PC-3 (cell line): ENCODE data around the gene DGAT2. TPM values are rescaled to one million over a fixed set of nuclear protein-coding genes. Genes with fewer than 3 reads are reported as not detected.
A peak's percentile ranks its signal among the peaks of the same experiment; 100 is the strongest.

Experiments
- ATAC-seq: fragments of 200-7000 bp; cut with Tn5 transposase; 2 replicates; pipeline ENCODE4 v1.9.1; 2020; ENCODE audit warnings: mild to moderate bottlenecking, moderate library complexity
- BruUV-seq: library from RNA; stranded (reverse); fragments of 400-500 nt; replicated peaks from 2 replicates; lab custom pipeline; 2021; lab: Mats Ljungman, UMichigan
- CTCF ChIA-PET: fragments of 300-600 bp; sonication (Branson Sonifier 250); formaldehyde crosslinking; loops from one replicate; lab custom pipeline; 2022; ENCODE audit warnings: antibody characterized with exemption; lab: Charles Lee
- POLR2A ChIA-PET: fragments of 300-600 bp; sonication (Branson Sonifier 250); formaldehyde crosslinking; loops from one replicate; lab custom pipeline; 2022; ENCODE audit warnings: antibody characterized with exemption; ENCODE audit not compliant: unreplicated experiment; lab: Charles Lee
- DNase-seq: peaks from one replicate; pipeline ENCODE4 v3.0.0-alpha.2; 2015
- H2AFZ ChIP-seq: fragments of 300-600 bp; sonication (generic); 2 replicates; pipeline ENCODE4 v1.6.0; 2016; ENCODE audit warnings: antibody characterized with exemption, low read length
- H3F3A ChIP-seq: fragments of 300-600 bp; sonication (generic); one replicate; pipeline ENCODE4 v1.6.0; 2017; ENCODE audit warnings: antibody characterized with exemption, low read length, control low read depth, mild to moderate bottlenecking; ENCODE audit not compliant: unreplicated experiment
- H3K27ac ChIP-seq: fragments of 300-600 bp; sonication (generic); 2 replicates; pipeline ENCODE4 v1.5.1; 2016; ENCODE audit warnings: mild to moderate bottlenecking, low read length
- H3K27me3 ChIP-seq: fragments of 300-600 bp; sonication (generic); 2 replicates; pipeline ENCODE4 v1.6.1; 2016; ENCODE audit warnings: low read length, mixed read lengths
- H3K36me3 ChIP-seq: fragments of 300-600 bp; sonication (generic); 2 replicates; pipeline ENCODE4 v1.6.1; 2016; ENCODE audit warnings: low read depth, mixed run types, low read length, mixed read lengths
- H3K4me1 ChIP-seq: fragments of 300-600 bp; sonication (generic); 2 replicates; pipeline ENCODE4 v1.5.1; 2016; ENCODE audit warnings: low read length; ENCODE audit not compliant: insufficient read depth
- H3K4me2 ChIP-seq: fragments of 300-600 bp; sonication (generic); 2 replicates; pipeline ENCODE4 v1.6.0; 2016; ENCODE audit warnings: low read length
- H3K4me3 ChIP-seq: fragments of 300-600 bp; sonication (generic); 2 replicates; pipeline ENCODE4 v1.5.1; 2016; ENCODE audit warnings: mild to moderate bottlenecking, low read length, mixed read lengths
- H3K79me2 ChIP-seq: fragments of 300-600 bp; sonication (generic); 2 replicates; pipeline ENCODE4 v1.6.1; 2017; ENCODE audit warnings: low read length, mixed read lengths
- H3K9ac ChIP-seq: fragments of 300-600 bp; sonication (generic); 2 replicates; pipeline ENCODE4 v1.6.0; 2016; ENCODE audit warnings: mild to moderate bottlenecking, low read length
- H3K9me2 ChIP-seq: fragments of 300-600 bp; sonication (generic); replicated peaks from 2 replicates; pipeline ENCODE4 v1.6.1; 2016; ENCODE audit warnings: mixed run types, low read length, mixed read lengths
- H3K9me3 ChIP-seq: fragments of 300-600 bp; sonication (generic); 2 replicates; pipeline ENCODE4 v1.6.1; 2016; ENCODE audit warnings: low read length, mixed read lengths
- H4K20me1 ChIP-seq: fragments of 300-600 bp; sonication (generic); 2 replicates; pipeline ENCODE4 v1.6.1; 2016; ENCODE audit warnings: low read length, mixed read lengths
- EZH2 ChIP-seq: fragments of 300-600 bp; sonication (generic); IDR thresholded peaks from one replicate; pipeline ENCODE4 v1.6.1; 2017; ENCODE audit warnings: antibody characterized with exemption, mild to moderate bottlenecking, low read length; ENCODE audit not compliant: unreplicated experiment
- EZH2phosphoT487 ChIP-seq: fragments of 300-600 bp; sonication (generic); IDR thresholded peaks from 2 replicates; pipeline ENCODE4 v1.6.1; 2018; ENCODE audit warnings: mild to moderate bottlenecking, antibody characterized with exemption, low read length, borderline replicate concordance
- intact Hi-C: fragments of 100-400 bp; cut with micrococcal nuclease; formaldehyde crosslinking; loops from 2 replicates; pipeline ENCODE4 v1.9.0; 2023
- total RNA-seq: library from RNA; depleted of rRNA; stranded (reverse); fragments of >200 nt; gene quantifications from 2 replicates; pipeline ENCODE4 v1.2.3, GENCODE V29; 2014
- TF ChIP-seq, protein P1 (sequence below): fragments of 300-600 bp; sonication (generic); conservative IDR thresholded peaks from 2 replicates; pipeline ENCODE4 v1.5.1; 2017; ENCODE audit warnings: antibody characterized with exemption, low read depth, mild to moderate bottlenecking, low read length

The DGAT2 gene
- total RNA-seq, 1 experiment from 2014 or later, result 14.3 TPM

GRCh38 chr11:75733071-75733430 is 35.5 kb upstream of the DGAT2 start:
- no peak for ATAC-seq
- Histone ChIP-seq H3F3A (no peaks in the 10 kb centered on the region), H3K9me2 (no peaks in the 10 kb centered on the region), H3K27ac (no peak overlapping the region), H3K36me3 (no peaks in the 10 kb centered on the region), H3K27me3 (0 out of 2 replicates have a peak, but pooled peaks cover 3% of the 10 kb centered on the region), H4K20me1 (no peaks in the 10 kb centered on the region), H3K9ac (no peak overlapping the region), H3K79me2 (no peaks in the 10 kb centered on the region), H3K4me2 (no peak overlapping the region), H3K4me1 (peaks cover 7% of the 10 kb centered on the region; the same call in 1 of the 2 replicates), H3K9me3 (no peaks in the 10 kb centered on the region), H2AFZ (no peak overlapping the region), H3K4me3 (no peak overlapping the region)
- ChIA-PET POLR2A (no interaction called here), CTCF (no interaction called here)
- BruUV-seq, result no TSS peak
- intact Hi-C loops, result no loop called here
- no peak for DNase-seq
- TF ChIP-seq, protein P1, sequence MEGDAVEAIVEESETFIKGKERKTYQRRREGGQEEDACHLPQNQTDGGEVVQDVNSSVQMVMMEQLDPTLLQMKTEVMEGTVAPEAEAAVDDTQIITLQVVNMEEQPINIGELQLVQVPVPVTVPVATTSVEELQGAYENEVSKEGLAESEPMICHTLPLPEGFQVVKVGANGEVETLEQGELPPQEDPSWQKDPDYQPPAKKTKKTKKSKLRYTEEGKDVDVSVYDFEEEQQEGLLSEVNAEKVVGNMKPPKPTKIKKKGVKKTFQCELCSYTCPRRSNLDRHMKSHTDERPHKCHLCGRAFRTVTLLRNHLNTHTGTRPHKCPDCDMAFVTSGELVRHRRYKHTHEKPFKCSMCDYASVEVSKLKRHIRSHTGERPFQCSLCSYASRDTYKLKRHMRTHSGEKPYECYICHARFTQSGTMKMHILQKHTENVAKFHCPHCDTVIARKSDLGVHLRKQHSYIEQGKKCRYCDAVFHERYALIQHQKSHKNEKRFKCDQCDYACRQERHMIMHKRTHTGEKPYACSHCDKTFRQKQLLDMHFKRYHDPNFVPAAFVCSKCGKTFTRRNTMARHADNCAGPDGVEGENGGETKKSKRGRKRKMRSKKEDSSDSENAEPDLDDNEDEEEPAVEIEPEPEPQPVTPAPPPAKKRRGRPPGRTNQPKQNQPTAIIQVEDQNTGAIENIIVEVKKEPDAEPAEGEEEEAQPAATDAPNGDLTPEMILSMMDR, result no peak
- TF ChIP-seq EZH2phosphoT487 (no peak), EZH2 (no peak)

GRCh38 chr11:75733431-75734107 is 35.0 kb upstream of the DGAT2 start:
- ATAC-seq, result peak; percentile 37; the same call in 1 of the 2 replicates
- Histone ChIP-seq H4K20me1 (no peaks in the 10 kb centered on the region), H3K79me2 (no peaks in the 10 kb centered on the region), H3K9me3 (no peaks in the 10 kb centered on the region), H3K36me3 (no peaks in the 10 kb centered on the region), H3K9ac (no peak overlapping the region), H3K27me3 (0 out of 2 replicates have a peak, but pooled peaks cover 3% of the 10 kb centered on the region), H2AFZ (no peak overlapping the region), H3K27ac (no peak overlapping the region), H3K4me2 (no peak overlapping the region), H3K4me1 (peaks cover 7% of the 10 kb centered on the region; the same call in 1 of the 2 replicates), H3F3A (no peaks in the 10 kb centered on the region), H3K9me2 (no peaks in the 10 kb centered on the region), H3K4me3 (no peak overlapping the region)
- BruUV-seq, result no TSS peak
- ChIA-PET POLR2A (no interaction called here), CTCF (no interaction called here)
- peak; percentile 31 for DNase-seq
- intact Hi-C loops, result no loop called here
- TF ChIP-seq, protein P1, result no peak
- TF ChIP-seq EZH2, result no peak
- no peak for TF ChIP-seq EZH2phosphoT487

- peaks cover 7% of the 10 kb centered on the region; the same call in 1 of the 2 replicates for H3K4me1 ChIP-seq
- H3K9me2 ChIP-seq, result no peaks in the 10 kb centered on the region
- no peaks in the 10 kb centered on the region for H3K9me3 ChIP-seq
- TF ChIP-seq EZH2phosphoT487 (no peak), EZH2 (no peak)
- TF ChIP-seq, protein P1, result no peak
- no TSS peak for BruUV-seq
- ATAC-seq, result no peak; the same call in 1 of the 2 replicates
- H3K27ac ChIP-seq, result no peak overlapping the region
- no peaks in the 10 kb centered on the region for H3K79me2 ChIP-seq
- H3F3A ChIP-seq, result no peaks in the 10 kb centered on the region
- no peaks in the 10 kb centered on the region for H3K36me3 ChIP-seq
- DNase-seq, result peak; percentile 46
- no peak overlapping the region for H3K4me3 ChIP-seq
- H4K20me1 ChIP-seq, result no peaks in the 10 kb centered on the region
- 0 out of 2 replicates have a peak, but pooled peaks cover 3% of the 10 kb centered on the region for H3K27me3 ChIP-seq
- no peak overlapping the region for H3K4me2 ChIP-seq
- intact Hi-C loops, result no loop called here
- no peak overlapping the region for H3K9ac ChIP-seq
- ChIA-PET CTCF (no interaction called here), POLR2A (no interaction called here)
- no peak overlapping the region for H2AFZ ChIP-seq
Measured at GRCh38 chr11:75734491-75735180, 33.9 kb upstream of the DGAT2 start.
